Body of pancreas (tissue), 4 donors: Measurements from ENCODE around the gene DISP3. TPM values are rescaled to one million over a fixed set of nuclear protein-coding genes. Genes with fewer than 3 reads are reported as not detected.

Experiments used
- ATAC-seq: fragments of 150-250 bp; one replicate; pipeline ENCODE4 v1.9.1; 2016
- DNase-seq, 4 donors: peaks; one replicate each; pipeline ENCODE4 v3.0.0-alpha.2; 2019
- H3K27ac ChIP-seq, 4 donors: fragments of 200-600 bp; sonication (generic); 1 replicate in 3 of 4; 2 replicates in 1 of 4; pipeline versions ENCODE4 v1.5.1 to v1.6.1; 2016 to 2019; ENCODE audit warnings: mild to moderate bottlenecking in 1 of 4, mixed read lengths in 1 of 4, moderate library complexity in 1 of 4
- H3K27me3 ChIP-seq, 2 donors: fragments of 200-600 bp; sonication (generic); one replicate each; pipeline ENCODE4 v1.6.0; 2016; ENCODE audit warnings: mild to moderate bottlenecking in 1 of 2
- H3K36me3 ChIP-seq, 2 donors: fragments of 200-600 bp; sonication (generic); replicated peaks in 1 of 2; 2 replicates each; pipeline ENCODE4 v1.5.1; 2016; ENCODE audit warnings: low read depth in 2 of 2; ENCODE audit not compliant: insufficient read depth in 1 of 2
- H3K4me1 ChIP-seq: fragments of 200-600 bp; sonication (generic); one replicate; pipeline ENCODE4 v1.6.0; 2016
- H3K4me3 ChIP-seq, 2 donors: fragments of 200-600 bp; sonication (generic); 1 replicate in 1 of 2; 2 replicates in 1 of 2; pipeline ENCODE4 v1.5.1; 2016 to 2019
- H3K9me3 ChIP-seq, 3 donors: fragments of 200-600 bp; sonication (generic); 1 replicate in 2 of 3; 2 replicates in 1 of 3; pipeline ENCODE4 v1.5.1; 2016
- POLR2A ChIP-seq, 3 donors: fragments of 450-650 bp; IDR thresholded peaks; one replicate each; pipeline ENCODE4 v1.6.1; 2016; ENCODE audit warnings: antibody characterized with exemption in 3 of 3, mild to moderate bottlenecking in 2 of 3
- WGBS, 2 donors: methylation state at CpG; one replicate each; pipeline ENCODE4 v1.1.5; 2017; 5-methylcytosine and 5-hydroxymethylcytosine counted together
- intact Hi-C: fragments of 100-400 bp; cut with DNase I; formaldehyde crosslinking; loops from one replicate; pipeline ENCODE4 v1.15.1; 2023
- total RNA-seq, 2 donors: library from RNA; depleted of rRNA; stranded (reverse); fragments of >200 nt; gene quantifications; one replicate each; pipeline ENCODE4 v1.1.0, GENCODE V29; 2016
- TF ChIP-seq, protein P1 (sequence below), 7 experiments: fragments of 450-650 bp in 4 of 7; fragments of 200-600 bp in 3 of 7; sonication (generic) in 3 of 7; IDR thresholded peaks; one replicate each; pipeline ENCODE4 v1.5.1; 2016 to 2019; ENCODE audit warnings: antibody characterized with exemption in 7 of 7

DISP3 gene
- total RNA-seq, 2 donors from 2014 or later = 0.33 TPM; not detected in 1

DNA sequence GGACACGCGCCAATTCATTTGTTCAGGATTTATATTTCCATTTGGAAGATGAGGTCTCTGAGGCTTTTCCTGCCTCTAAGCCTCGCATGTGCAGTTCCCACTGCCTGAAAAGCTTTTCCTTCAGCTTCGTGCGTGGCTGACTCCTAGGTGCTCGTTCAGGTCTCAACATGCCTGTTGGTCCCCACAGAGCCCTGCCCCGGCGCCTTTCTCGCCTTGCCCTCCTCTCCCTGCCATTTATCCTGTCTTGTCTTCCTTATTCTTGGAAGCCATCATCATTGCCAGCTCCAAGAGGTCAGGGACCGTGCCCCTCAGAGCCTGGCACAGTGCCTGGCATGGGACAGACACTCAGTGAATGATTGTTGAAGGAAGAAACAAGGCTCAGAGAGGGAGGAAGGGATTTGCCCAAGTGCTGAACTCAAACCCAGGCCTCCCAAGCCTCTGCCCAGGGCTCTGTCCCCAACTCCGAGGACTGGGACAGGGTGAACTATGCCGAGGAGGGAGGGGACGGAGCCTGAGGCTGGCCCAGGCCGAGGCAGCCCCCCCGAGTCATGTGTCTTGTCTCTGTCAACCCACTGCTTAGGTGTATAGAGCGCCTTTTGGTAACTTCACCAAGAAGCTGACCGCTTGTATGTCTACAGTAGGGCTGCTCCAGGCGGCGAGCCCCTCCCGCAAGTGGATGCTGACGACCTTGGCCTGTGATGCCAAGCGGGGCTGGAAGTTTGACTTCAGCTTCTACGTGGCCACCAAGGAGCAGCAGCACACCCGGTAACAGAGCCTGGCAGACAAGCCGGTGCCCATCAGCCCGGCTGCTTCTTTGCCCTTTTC lies 47.3 kb downstream of the DISP3 start:
- Histone ChIP-seq H3K9me3 (no peaks in the 10 kb centered on the region), H3K27ac (no peak overlapping the region), H3K36me3 (no peaks in the 10 kb centered on the region), H3K4me1 (no peaks in the 10 kb centered on the region), H3K4me3 (no peak overlapping the region), H3K27me3 (no peaks in the 10 kb centered on the region)
- DNase-seq (no peak), ATAC-seq (no peak)
- 68 to 70% methylated on average over 24 to 26 of the region's 26 CpGs for WGBS, 2 donors
- no peak for TF ChIP-seq POLR2A (IDR thresholded peaks at IDR 0.05)
- TF ChIP-seq, protein P1, sequence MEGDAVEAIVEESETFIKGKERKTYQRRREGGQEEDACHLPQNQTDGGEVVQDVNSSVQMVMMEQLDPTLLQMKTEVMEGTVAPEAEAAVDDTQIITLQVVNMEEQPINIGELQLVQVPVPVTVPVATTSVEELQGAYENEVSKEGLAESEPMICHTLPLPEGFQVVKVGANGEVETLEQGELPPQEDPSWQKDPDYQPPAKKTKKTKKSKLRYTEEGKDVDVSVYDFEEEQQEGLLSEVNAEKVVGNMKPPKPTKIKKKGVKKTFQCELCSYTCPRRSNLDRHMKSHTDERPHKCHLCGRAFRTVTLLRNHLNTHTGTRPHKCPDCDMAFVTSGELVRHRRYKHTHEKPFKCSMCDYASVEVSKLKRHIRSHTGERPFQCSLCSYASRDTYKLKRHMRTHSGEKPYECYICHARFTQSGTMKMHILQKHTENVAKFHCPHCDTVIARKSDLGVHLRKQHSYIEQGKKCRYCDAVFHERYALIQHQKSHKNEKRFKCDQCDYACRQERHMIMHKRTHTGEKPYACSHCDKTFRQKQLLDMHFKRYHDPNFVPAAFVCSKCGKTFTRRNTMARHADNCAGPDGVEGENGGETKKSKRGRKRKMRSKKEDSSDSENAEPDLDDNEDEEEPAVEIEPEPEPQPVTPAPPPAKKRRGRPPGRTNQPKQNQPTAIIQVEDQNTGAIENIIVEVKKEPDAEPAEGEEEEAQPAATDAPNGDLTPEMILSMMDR (IDR thresholded peaks at IDR 0.05) = no peak
- intact Hi-C loops = no loop called here

DNA sequence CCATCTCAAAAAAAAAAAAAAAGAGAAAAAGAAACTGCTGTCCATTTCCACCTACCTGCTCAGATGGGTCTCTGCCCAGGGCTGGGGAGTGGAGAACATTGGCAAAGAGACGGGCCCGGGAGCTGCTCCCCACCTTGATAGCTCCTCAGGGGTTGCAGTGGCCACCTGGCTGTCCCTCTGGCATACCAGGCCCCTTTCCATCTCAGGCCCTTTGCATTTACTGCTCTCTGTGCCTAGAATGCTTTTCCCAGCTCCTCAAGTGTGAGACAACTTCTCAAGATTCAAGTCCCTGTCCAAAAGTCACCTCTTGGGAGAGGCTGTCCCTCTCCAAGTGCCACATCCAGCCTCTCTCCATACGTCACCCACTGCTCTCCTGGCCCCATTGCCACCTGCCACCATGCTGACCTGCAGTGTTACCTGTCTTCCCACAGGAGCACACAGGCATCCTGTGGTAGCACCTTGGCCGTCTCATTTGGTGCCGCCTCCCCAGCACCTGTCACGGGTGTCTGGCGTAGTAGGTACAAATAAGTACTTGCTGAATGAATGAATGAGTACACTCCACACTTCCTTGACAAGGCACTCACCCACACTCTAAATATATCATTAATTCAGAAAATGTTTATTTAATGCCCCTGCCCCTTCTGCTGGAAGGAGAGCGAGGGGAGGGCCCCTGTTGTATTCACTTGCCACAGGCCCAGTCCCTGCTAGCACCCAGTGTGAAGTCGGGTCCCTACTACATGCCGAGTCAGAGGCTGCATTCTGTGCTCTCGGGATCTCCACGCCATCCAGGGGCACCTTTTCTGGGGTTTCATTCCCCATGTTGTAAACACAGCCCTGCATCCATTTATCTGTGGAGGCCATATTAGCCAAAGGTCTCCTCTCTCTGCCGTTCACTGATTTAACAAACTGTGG lies 48.8 kb downstream of the DISP3 start:
- no peak for ATAC-seq
- H3K9me3 ChIP-seq = no peaks in the 10 kb centered on the region
- WGBS, 2 donors = 79 to 80% methylated on average over 13 of the region's 13 CpGs

DNA sequence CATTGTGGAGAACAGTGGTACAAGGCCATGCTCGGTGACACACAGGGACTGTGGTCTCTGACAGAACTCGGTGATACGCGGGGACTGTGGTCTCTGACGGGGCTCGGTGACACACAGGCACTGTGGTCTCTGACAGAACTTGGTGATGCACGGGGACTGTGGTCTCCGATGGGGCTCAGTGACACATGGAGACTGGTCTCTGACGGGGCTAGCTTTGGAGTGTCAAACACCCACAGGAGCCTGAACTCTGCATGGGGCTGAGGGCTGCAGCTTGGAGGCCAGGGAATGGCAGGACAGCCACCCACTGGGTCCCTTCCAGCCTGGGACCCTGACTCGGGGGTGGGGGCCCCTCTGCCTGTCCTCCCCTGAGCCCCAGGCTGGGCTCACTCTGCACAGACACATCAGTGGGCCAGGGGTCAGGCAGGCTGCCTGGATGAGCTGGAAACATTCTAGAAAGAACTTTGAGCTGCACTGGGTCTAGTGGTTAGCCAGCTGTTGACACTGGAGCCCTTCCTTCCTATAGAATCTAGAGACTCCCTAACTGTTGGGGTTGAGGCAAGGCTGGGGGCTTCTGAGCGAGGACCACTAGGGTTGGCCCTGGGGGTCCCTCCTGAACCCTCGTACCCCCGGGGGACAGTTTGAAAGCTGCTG lies 49.8 kb downstream of the DISP3 start:
- TF ChIP-seq, protein P1 (IDR thresholded peaks at IDR 0.05) = no peak
- TF ChIP-seq POLR2A (IDR thresholded peaks at IDR 0.05) = no peak
- DNase-seq = no peak
- Histone ChIP-seq H3K4me1 (no peaks in the 10 kb centered on the region), H3K36me3 (no peaks in the 10 kb centered on the region), H3K4me3 (no peak overlapping the region), H3K27ac (no peak overlapping the region), H3K9me3 (no peaks in the 10 kb centered on the region), H3K27me3 (no peaks in the 10 kb centered on the region)
- 66 to 67% methylated on average over 12 to 13 of the region's 13 CpGs for WGBS, 2 donors
- intact Hi-C loops = no loop called here
- no peak for ATAC-seq

More for the DNA sequence above, 48.8 kb downstream of the DISP3 start:
- no peak overlapping the region for H3K27ac ChIP-seq
- no peaks in the 10 kb centered on the region for H3K36me3 ChIP-seq
- intact Hi-C loops = no loop called here
- H3K27me3 ChIP-seq = no peaks in the 10 kb centered on the region
- TF ChIP-seq POLR2A (IDR thresholded peaks at IDR 0.05) = no peak
- TF ChIP-seq, protein P1 (IDR thresholded peaks at IDR 0.05) = no peak
- DNase-seq = no peak
- no peak overlapping the region for H3K4me3 ChIP-seq
- no peaks in the 10 kb centered on the region for H3K4me1 ChIP-seq

DNA sequence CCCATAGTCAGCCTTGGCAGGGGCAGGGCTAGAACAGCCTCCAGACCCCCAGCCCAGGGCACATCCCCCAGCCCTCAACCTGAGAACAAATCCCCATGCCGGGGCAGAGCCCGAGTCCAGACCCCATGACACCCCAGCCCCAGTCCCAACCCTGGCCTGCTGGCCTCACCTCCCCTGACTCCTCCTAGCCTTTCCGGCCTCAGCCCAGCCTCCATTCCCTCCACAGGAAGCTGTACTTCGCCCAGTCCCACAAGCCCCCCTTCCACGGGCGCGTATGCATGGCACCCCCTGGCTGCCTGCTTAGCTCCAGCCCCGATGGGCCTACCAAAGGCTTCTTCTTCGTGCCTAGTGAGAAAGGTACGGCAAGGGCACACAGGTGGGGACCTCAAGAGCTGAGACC lies 50.4 kb downstream of the DISP3 start:
- intact Hi-C loops = no loop called here
- DNase-seq (no peak), ATAC-seq (no peak)
- H3K27me3 ChIP-seq = no peaks in the 10 kb centered on the region
- H3K9me3 ChIP-seq = no peaks in the 10 kb centered on the region
- H3K4me3 ChIP-seq = no peak overlapping the region
- TF ChIP-seq, protein P1 (IDR thresholded peaks at IDR 0.05) = no peak
- TF ChIP-seq POLR2A (IDR thresholded peaks at IDR 0.05) = no peak
- H3K4me1 ChIP-seq = no peaks in the 10 kb centered on the region
- 67 to 77% methylated on average over 5 to 9 of the region's 10 CpGs for WGBS, 2 donors
- H3K27ac ChIP-seq = no peak overlapping the region
- H3K36me3 ChIP-seq = no peaks in the 10 kb centered on the region
